GM21723 (cell line): ENCODE results near the gene ZNF783.
"Not testable (repeated sequence)": the region's sequence is repeated elsewhere in the genome, so short reads cannot be mapped to it uniquely, and the experiment has no call there.

Experiments
- ATAC-seq: cut with Tn5 transposase; IDR thresholded peaks from one replicate; pipeline ENCODE4 v1.9.1; 2021; ENCODE audit warnings: mild to moderate bottlenecking, moderate library complexity; ENCODE audit not compliant: unreplicated experiment

Gene ZNF783

GRCh38 chr7:149296368-149296767 lies 34.4 kb downstream of the ZNF783 start:
- ATAC-seq, result no peak

GRCh38 chr7:149297034-149297755 lies 35.2 kb downstream of the ZNF783 start:
- ATAC-seq, result no peak

DNA sequence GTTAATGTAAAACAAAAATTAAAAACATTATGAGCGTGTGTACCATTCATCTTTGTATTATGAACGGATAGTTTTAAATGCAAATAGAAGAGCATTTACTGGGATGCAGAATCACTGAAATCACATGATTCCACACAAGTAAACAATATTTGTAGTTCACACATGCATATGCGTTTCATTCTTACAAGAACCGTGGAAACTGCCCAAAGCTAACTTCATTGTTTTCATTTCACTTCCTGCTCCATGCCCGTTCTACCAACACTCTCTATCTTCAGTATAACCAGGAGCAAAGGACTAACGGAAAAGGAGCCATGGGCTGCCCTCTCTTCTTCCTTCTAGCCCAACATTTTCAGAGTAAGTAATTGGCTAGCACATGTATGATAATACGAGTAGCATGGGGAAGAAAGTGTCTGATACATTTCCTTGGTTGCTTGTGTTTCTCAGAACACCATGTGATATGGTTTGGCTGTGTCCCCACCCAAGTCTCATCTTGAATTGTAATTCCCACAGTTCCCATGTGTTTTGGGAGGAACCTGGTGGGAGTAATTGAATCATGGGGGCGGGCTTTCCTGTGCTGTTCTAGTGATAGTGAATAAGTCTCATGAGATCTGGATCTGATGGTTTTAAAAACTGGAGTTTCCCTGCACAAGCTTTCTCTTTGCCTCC lies 38.8 kb downstream of the ZNF783 start:
- ATAC-seq, result no peak

DNA sequence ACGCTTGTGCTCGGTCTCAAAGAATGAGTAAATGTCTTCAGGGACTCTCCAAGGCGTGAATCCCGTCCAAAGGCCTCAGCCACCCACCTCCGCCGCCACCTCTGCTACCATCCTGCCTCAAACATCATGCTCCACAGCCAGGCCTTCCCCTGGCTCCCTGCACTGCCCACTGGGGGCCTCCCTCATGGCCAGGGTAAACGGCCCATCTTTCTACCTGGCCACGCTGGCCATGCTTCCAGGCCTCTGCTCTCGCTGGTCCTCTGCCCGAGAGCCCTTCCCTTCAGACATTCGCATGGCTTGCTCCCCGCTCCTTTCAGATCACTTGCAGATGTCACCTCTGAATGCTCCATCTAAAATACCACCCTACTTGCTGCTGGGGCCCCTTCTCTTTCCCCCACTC lies 40.2 kb downstream of the ZNF783 start:
- ATAC-seq, result no peak

- ATAC-seq, result no peak
Measured at GRCh38 chr7:149302865-149303264, 40.9 kb downstream of the ZNF783 start.

DNA sequence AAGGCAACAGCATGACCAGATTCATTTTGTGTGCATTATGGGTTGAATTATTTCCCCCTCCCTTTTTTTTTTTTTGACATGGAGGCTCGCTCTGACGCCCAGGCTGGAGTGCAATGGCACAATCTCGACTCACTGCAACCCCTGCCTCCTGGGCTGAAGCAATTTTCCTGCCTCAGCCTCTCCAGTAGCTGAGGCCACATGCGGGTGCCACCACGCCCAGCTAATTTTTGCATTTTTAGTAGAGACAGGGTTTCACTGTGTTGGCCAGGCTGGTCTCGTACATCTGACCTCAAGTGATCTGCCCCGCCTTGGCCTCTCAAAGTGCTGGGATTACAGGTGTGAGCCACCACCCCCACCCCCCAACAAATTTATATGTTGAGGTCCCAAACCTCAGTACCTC lies 42.0 kb downstream of the ZNF783 start:
- no peak for ATAC-seq

DNA sequence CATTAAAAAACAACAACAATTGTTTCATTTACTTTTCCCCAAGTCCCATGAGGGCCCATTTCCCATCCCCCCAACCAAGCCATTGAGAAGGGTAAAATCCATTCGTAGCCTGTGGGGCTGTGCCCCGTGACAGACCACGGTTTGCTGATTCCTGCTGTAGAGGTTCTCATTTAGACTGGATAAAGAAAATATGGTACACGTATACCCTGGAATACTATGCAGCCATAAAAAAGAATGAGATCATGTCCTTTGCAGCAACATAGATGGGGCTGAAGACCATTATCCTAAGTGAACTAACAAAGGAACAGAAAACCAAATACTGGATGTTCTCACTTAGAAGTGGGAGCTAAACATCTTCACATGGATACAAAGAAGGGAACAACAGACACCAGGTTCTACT lies 44.9 kb downstream of the ZNF783 start:
- ATAC-seq, result no peak

- ATAC-seq, result no peak
Measured at GRCh38 chr7:149307775-149308501, 45.9 kb downstream of the ZNF783 start.

DNA sequence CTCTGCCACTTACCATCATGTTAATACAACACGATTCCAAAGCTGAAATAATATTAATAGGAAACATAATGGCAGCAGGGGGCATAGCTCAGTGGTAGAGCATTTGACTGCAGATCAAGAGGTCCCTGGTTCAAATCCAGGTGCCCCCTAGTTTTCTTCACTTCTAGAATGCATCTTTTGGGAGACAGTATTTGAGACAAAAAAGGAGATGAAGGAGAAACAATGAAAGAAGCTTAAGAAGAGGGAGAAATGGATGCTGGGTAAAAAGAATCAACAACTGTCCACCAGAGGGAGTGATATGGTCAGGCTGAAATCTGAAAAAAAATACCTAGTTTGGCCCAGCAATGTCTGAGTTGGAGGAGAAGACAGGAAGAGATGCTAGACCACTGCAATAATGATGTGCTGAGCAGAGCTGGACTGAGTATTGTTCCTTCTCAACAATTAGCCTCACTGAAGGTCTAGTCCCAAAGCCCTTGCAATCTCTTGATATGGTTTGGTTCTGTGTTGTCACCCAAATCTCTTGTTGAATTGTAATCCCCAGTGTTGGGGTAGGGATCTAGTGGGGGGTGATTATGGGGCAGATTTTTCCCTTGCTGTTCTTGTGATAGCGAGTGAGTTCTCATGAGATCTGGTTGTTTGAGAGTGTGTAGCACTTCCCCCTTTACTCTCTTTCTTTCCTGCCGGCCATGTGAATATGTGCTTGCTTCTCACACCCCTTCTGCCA lies 48.3 kb downstream of the ZNF783 start:
- peak; percentile 75 for ATAC-seq

- no peak for ATAC-seq
Measured at GRCh38 chr7:149310990-149311573, 49.1 kb downstream of the ZNF783 start.

DNA sequence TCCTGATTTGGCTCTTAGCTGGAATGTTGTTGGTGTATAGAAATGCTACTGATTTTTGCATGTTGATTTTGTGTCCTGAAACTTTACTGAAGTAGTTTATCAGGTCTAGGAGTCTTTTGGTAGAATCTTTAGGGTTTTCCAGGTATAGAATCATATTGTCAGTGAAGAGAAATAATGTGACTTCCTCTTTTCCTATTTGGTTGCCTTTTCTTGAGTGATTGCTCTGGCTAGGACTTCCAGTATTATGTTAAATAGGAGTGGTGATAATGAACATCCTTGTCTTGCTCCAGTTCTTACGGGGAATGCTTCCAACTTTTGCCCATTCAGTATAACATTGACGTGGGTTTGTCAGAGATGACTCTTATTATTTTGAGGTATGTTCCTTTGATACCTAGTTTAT lies 52.0 kb downstream of the ZNF783 start:
- ATAC-seq, result no peak

GRCh38 chr7:149316606-149317005 lies 54.6 kb downstream of the ZNF783 start:
- no peak for ATAC-seq

- ATAC-seq, result no peak
Measured at GRCh38 chr7:149317496-149317895, 55.5 kb downstream of the ZNF783 start.

- ATAC-seq, result no peak
Measured at GRCh38 chr7:149317986-149318672, 56.1 kb downstream of the ZNF783 start.

- no peak for ATAC-seq
Measured at GRCh38 chr7:149319376-149319775, 57.4 kb downstream of the ZNF783 start.

DNA sequence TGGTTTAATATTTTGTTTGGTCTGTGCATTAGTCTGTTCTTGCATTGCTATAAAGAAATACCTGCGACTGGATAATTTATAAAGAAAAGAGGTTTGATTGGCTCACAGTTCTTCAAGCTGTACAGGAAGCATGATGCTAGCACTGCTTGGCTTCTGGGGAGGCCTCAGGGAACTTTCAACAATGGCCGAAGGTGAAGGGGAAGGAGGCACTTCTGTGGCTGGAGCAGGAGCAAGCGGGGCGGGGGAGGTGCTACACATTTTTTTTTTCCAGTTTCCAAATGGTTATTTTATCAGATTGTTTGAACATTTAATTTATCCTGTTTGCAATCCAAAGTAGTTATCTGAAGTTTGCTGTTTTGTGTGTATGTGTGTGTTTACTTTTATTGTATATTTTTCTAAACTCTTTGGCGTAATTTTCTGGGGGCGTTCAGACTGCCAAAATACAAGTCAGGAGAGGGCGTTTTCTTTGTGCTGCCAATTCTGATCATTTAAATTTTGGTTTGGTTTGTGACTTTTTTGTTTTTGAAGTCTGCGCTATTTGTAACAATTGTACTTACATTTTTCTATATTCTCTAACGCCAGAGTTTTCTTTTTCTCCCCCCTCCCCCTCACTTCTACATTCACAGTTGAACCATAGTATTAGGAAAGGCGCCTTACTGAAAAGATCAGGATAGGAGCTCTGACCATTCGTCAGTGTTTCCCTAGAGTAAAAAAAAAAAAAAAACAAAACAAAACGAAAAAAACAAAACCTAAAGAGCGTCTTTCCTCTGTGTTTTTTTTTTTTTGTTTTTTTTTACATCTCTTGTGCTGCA lies 58.5 kb downstream of the ZNF783 start:
- ATAC-seq, result no peak

GRCh38 chr7:149321125-149321905 lies 59.3 kb downstream of the ZNF783 start:
- not testable (repeated sequence) for ATAC-seq

DNA sequence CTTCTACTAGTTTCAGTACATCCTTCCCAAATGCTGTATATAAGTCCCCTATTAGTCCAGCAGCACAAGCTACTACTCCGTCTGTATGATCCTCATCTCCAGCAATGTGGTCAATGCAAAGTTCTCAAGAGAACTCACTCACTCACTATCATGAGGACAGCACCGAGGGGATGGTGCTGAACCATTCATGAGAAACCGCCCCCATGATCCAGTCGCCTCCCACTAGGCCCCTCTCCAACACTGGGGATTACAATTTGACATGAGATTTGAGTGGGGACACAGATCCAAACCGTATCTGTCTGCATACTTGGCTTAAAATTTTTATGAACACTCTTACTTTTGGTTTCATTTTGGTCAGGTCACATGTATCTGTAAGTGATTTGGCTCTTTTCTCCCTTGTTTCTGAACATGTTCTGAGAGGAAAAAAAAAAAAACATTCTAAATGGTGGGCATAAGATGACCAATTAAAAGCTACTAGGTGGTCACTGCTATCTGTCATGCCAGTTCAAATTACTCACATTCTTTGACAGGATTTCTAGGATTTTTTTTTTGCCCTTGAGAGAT lies 60.1 kb downstream of the ZNF783 start:
- no peak for ATAC-seq
